NCI-H1092 (cell line): Measurements from ENCODE around the gene MILR1.
"Not testable (repeated sequence)": the region's sequence is repeated elsewhere in the genome, so short reads cannot be mapped to it uniquely, and the experiment has no call there.

Source experiments
- DNase-seq: peaks from one replicate; lab custom pipeline; 2025; lab: John Stamatoyannopoulos, UW

MILR1 gene

DNA sequence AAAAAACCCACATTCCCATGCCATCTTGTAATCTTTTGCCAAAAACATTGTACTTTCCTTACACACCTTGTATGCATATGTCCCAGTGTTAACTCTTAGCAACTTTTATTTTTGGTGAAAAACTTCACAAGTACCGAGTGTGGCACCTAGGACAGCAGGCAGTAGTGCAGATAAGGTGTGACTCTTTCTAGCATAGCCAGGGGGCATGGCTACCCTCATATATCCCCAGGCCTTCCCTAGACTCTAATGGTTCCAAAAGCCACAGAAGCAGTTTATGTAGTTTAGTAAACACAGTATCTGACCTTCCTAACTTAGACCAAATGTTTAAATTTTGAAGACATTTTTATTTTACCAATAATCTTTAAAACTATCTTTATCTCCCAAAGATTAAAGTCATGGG lies 20.5 kb upstream of the MILR1 start:
- no peak for DNase-seq

DNA sequence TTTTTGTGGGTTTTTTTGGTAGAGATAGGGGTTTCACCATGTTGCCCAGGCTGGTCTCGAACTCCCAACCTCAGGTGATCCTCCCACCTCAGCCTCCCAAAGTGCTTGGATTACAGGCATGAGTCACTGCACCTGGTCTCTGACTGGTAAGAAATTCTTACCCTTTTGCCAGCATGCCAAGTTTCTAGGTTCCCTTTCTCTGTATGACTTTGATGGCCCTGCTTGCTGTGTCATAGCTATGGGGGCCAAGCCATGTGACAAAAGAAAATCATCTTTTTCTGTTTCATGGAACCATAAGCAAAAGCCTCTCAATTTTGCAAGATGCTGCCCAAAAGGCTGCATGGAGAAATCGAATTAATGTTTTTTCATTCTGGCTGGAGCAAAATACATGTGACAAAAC lies 18.9 kb upstream of the MILR1 start:
- not testable (repeated sequence) for DNase-seq

DNA sequence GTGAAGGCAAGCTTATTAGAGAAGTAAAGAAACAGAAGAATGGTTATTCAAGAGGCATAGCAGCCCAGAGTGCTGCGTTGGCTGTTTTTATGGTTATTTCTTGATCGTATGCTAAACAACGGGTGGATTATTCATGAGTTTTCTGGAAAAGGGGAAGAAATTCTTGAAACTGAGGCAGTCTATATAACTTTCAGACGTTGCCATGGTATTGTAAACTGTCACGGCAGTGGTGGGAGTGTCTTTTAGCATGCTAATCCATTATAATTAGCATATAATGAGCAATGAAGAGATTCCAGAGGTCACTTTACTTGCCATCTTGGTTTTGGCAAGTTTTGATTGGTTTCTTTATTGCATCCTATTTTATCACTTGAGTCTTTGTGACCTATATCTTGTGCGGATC lies 17.4 kb upstream of the MILR1 start:
- DNase-seq, result no peak

DNA sequence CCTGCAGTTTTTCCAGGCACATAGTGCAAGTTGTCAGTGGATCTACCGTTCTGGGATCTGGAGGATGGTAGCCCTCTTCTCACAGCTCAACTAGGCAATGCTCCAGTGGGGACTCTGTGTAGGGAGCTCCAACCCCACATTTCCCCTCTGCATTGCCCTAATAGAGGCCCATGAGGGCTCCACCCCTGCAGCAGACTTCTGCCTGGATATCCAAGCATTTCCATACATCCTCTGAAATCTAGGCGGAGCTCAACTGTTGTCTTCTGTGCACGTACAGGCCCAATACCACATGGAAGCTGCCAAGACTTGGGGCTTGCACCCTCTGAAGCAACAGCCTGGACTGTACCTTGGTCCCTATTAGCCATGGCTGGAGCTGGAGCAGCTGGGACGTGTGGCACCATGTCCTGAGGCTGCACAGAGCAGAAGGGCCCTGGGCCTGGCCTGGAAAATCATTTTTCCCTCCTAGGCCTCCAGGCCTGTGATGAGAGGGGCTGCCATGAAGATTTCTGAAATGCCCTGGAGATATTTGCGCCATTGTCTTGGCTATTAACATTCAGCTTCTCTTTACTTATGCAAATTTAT lies 10.9 kb upstream of the MILR1 start:
- no peak for DNase-seq

DNA sequence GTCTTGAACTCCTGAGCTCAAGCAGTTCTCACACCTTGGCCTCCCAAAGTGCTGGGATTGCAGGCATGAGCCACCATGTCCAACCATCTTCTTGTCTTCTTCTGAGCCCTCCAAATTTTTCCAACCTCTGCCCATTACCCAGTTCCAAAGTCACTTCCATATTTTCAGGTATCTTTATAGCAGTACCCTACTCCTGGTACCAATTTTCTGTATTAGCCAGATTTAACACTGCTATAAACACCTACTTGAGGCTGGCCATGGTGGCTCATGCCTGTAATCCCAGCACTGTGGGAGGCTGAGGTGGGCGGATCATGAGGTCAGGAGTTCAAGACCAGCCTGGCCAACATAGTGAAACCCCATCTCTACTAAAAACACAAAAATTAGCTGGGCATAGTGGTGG lies 9.4 kb upstream of the MILR1 start:
- DNase-seq, result not testable (repeated sequence)

DNA sequence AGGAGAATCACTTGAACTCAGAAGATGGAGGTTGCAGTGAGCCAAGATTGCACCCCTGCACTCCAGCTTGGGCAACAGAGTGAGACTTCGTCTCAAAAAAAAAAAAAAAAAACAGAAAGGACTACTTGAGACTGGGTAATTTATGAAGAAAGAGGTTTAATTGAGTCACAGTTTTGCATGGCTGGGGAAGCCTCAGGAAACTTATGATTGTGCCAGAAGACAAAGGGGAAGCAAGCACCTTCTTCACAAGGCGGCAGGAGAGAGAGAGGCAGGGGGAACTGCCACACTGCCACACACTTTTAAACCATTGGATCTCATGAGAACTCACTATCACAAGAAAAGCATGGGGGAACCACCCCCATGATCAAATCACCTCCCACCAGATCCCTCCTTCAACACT lies 9.0 kb upstream of the MILR1 start:
- DNase-seq, result no peak

DNA sequence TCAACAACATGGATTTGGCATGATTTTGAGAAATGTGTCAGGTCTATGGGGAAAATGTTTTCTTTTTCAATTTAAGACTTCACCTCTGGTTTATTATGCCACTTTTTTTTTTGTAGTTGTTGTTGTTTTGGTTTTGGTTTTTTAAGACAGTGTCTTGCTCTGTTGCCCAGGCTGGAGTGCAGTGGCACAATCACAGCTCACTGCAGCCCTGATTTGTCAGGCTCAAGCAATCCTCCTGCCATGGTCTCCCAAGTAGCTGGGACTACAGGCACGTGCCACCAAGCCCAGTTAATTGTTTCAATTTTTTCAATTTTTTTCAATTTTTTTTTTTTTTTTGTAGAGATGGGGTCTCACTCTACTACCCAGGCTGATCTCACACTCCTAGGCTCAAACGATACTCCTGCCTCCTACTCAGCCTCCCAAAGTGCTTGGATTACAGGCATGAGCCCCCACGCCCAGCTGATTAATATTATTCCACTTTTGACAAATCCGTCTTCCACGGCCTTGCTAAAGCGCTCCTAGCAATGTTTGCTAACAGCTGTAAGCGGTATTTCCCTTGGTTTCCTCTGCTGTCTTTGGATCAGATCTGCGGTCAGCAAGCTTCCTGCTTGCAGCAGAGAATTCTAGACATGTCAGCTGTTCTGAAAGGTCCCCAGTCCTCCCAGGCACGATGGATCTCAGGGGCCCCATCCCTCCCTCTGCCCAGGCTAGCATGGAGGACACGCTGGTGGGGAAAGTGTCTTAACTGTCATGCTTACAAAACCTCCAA lies 7.0 kb upstream of the MILR1 start:
- DNase-seq, result no peak

DNA sequence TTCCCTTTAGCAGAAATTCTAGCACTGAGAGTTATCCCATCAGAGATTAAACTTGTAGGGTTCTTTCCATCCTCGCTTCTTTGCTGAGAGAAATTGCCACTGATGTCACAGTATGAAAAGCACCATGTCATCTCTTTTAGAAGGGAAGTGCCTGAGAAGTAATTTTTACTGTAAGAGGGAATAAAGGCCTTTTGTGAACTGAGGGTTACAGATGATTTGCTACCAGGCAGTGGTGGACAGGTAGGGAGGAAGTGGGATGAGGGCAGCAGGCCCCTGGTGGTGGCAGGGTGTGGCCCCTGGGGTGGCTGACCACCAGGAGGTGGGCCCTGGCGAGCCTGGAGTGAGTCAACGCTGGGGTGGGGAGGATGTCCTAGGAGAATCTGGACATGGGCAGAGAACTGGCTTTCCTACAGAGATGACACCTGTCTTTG lies 6.4 kb upstream of the MILR1 start:
- no peak for DNase-seq

DNA sequence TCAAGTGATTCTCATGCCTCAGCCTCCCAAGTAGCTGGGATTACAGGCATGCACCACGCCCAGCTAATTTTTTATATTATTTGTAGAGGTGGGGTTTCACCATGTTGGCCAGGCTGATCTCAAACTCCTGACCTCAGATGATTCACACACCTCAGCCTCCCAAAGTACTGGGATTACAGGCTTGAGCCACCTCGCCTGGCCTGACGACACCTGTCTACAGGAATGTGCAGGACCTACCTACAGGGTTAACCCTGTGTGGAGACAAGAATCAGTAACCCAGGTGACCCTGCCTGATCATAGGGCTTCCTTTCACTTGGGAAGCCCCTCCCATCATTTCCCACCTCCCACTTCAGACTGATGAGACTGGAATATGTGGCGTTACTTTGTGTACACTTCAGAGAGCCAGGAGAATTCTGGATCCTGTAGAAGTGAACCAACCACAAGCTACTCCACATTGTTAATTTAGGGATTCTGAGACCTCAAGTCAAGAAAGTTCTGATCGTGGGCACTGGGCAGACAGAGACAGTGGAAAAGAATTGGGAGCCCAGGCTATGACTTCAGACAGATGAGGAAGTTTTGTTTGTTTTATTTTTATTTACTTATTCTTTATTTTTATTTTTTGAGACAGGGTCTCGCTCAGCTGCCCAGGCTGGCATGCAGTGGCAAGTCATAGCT lies 5.7 kb upstream of the MILR1 start:
- DNase-seq, result no peak

DNA sequence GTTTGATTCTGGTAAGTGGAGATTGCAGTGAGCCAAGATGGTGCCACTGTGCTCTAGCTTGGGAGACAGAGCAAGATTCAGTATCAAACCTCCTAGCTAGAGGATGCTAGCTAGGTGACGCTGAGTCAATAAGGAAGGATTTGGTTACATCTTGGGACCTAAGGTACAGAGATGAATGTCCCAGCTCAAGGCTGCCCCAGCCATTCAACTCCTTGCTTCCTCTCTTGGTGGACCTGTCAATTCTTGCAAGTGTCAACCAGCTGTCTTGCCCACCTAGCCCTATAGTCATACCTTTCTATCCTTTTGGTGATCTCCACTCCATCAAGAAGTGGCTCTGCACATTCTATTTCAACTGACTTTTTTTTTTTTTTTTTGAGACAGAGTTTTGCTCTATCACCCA lies 1.4 kb upstream of the MILR1 start:
- no peak for DNase-seq

DNA sequence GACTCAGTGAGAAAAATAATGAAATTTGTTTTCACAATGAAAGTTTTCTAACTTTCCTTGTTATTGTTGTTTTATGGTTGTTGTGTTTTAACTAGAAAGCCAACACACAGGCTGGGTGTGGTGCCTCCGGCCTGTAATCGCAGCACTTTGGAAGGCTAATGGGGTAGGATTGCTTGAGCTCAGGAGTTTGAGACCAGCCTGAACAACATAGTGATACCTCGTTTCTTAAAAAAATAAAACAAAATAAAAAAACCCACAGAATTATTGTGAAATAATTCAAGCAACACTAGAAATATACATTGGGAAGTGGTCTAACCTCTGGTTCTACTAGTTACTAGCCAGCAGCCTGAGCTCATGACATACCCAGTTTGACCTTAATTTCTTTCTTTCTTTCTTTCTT lies 630 bp downstream of the MILR1 start:
- DNase-seq, result no peak

DNA sequence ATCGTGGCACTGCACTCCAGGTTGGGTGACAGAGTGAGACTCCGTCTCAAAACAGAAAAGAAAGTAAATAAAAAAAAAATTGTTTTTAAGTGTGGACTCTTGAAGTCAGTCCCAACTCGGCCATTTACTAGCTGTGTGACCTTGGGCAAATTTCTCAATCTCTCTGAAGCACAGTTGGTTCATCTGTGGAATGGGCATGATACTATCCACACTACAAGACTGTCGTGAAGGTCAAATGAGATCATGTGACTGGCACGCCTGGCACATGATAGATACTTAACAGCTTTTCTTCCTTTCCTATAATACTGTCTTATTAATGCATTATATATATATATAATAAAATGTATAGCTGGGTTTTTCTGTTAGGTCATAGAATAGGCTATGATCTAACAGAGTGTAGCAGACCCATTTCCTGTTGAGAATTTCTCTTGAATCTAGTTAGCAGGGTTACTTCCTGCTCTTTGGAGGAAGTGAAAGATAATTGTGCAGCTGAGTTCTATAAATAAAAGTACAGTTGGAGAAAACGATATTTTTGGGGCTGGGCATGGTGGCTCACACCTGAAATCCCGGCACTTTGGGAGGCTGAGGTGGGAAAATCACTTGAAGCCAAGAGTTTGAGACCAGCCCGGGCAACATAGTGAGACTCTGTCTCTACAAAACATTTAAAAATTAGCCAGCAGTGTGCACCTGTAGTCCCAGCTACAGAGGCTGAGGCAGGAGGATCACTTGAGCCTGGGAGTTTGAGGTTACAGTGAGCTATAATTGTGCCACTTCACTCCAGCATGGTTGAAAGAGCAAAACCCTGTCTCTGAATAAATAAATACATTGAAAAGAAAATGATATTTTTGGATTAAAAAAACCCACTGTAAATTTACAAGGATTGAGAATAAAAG lies 7.3 kb downstream of the MILR1 start:
- no peak for DNase-seq

DNA sequence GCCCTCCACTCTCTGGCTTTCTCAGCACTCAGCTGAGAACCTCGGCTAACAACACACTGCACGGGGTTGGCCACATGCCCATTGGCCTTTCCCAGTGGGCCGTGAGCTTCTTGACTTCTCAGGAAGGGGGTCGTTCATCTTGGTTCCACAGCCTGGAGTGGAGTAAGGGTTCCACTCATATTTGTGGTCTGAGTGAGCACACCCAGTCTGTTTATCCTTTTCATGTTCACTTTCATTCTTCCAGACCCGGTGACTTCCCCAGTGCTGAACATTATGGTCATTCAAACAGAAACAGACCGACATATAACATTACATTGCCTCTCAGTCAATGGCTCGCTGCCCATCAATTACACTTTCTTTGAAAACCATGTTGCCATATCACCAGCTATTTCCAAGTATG lies 8.2 kb downstream of the MILR1 start:
- DNase-seq, result no peak

DNA sequence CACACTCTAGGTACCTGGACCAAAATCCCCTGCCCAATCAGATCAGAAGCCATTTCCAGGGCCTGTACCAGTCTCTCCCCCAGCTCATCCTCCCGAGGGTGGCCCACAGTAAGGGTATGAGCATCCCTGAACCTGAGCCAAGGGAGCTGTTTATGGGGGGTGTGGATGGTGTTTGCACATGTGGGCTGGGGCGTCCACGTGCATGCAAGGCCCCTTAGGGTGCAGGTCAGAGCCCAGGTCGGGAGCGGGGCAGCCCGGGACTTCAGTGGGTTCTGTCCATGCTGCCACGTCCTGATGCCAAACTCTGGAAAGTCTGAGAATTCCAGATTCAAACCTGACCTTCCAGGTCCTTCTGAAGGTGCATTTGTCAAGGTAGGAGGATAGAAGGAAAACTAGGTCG lies 9.8 kb downstream of the MILR1 start:
- no peak for DNase-seq

DNA sequence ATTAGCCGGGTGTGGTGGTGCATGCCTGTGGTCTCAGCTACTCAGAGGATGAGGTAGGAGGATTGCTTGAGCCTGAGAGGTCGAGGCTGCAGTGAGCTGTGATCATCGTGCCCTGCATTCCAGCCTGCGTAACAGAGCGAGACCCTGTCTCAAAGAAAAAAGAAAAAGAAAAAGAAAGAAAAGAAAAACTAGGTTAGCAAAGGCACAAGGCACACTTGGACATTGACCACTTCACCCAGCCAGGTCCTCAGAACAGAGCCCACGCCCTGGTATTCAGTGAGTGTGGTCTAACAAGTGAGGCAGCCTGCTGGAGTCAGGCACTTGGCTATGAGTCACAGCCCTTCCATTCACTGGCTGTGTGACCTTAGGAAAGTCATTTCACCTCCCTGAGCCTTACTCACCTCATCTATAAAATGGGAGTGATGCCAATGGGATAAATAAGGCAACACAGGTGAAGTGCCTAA lies 10.4 kb downstream of the MILR1 start:
- DNase-seq, result no peak

DNA sequence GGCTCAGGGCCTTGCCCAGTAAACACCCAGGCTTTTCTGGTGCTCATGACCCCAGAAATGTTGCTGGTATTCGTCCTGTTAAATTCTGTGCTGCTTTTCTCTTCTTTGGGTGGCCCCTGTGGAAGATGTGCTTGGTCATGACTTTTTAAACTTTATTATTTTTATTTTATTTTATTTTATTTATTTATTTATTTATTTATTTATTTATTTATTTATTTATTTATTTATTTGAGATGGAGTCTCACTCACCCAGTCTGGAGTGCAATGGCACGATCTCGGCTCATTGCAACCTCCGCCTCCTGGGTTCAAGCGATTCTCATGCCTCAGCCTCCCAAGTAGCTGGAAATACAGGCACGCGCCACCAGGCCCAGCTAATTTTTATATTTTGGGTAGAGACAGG lies 10.9 kb downstream of the MILR1 start:
- not testable (repeated sequence) for DNase-seq

DNA sequence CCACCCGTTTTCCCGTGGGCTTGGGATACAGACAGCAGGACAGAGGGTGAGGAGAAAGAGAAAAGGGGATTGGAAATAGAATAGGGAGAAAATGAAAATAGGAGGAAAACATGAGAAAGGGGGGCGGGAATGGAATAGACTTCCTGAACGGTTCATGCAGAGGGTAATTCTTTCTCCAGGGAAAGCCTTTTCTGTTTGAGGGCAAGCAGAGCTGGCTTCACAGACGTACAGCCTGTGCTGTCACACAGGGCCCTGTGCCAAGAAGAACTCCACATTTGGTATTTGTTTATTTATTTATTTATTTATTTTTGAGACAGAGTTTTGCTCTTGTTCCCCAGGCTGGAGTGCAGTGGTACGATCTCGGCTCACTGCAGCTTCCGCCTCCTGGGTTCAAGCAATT lies 12.0 kb downstream of the MILR1 start:
- DNase-seq, result no peak

DNA sequence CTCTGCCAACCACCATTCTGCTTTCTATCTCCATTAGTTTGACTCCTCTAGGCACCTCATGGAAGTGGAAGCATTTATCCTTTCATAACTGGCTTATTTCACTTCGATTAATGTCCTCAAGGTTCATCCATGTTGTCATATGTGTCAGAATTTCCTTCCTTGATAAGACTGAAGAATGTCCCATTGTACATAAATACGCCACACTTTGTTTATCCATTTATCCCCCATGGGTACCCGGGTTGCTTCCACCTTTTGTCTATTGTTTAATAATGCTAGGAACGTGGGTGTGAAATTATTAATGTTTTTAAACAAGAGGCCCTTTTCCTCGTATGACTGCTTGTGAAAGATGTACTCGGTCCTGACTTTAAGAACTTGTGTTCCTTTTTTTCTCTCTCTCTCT lies 12.9 kb downstream of the MILR1 start:
- no peak for DNase-seq

DNA sequence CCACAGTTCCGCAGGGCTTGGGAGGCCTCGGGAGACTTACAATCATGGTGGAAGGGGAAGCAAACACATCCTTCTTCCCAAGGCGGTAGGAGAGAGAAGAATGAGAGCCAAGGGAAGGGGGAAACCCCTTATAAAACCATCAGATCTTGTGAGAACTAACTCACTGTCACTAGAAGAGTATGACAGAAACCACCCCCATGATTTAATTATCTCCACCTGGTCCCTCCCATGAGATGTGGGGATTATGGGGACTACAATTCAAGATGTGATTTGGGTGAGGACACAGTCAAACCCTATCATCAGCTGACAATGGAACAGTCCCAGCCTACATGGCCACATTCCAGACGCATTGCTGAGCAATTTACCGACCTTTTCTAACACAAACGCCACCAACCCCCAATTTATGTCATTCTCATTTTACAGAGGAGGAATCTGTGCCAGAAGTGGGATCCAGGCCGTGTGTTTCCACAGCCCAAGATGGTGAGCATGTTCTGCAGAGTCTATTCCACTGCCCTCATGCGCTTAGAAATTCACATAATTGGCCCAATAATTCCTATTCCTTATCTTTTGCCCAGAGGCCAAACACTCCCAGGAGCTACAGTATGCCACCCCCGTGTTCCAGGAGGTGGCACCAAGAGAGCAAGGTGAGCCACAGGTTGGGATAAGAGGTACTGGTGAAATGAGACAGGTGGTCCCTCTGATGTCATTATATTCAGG lies 17.3 kb downstream of the MILR1 start:
- DNase-seq, result no peak

DNA sequence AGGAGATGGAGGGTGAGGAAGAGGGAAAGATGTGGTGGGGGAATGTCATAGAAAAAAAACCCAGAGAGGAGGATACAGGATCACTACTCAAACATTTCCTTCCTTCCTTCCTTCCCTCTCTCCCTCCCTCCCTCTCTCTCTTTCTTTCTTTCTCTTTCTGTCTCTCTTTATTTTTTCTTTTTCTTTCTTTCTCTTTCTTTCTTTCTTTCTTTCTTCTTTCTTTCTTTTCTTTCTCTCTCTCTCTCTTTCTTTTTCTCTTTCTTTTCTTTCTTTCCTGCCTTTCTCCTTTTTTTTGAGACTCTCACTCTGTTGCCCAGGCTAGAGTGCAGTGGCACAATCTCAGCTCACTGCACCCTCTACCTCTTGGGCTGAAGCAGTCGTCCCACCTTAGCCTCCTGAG lies 17.9 kb downstream of the MILR1 start:
- DNase-seq, result not testable (repeated sequence)

DNA sequence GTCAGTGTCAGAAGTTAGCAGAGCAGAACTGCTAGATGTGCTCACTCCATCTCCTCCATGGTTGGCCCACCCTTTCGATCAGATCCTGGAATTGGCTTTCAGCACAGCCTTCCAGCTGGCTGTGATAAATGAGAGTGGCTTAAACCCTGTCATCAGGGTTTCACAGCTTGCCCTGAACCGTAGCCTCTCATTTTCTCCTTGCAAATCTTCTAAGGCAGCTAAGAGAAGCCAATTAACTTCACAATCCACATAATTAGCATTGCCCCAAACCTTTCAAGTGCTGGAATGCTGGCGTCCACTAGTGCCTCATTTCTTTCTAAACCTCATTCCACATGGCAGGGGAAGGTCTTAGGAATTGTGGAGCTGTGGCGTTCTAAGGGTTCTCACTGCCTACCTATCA lies 21.7 kb downstream of the MILR1 start:
- DNase-seq, result no peak

DNA sequence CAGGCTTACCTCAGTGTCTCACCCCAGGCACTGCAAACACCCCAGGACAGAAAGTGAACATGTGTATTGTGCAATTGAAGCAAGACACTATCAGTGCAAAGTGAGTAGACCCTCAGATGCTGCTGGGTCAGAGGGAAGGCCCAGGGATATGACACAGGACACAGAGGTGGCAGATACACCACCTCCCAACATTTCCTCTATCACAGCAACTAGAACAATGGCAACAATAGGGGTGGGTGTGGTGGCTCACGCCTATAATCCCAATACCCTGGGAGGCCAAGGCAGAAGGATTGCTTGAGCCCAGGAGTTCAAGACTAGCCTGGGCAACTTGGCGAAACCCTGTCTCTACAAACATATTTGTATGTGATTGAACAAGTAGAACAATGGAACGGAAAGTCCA lies 22.5 kb downstream of the MILR1 start:
- DNase-seq, result no peak
